Renal cortical epithelial cell (primary cell): ENCODE results near the gene SSBP2. TPM values are rescaled to one million over a fixed set of nuclear protein-coding genes. Genes with fewer than 3 reads are reported as not detected.
A peak's percentile ranks its signal among the peaks of the same experiment; 100 is the strongest.
"Not testable (repeated sequence)": the region's sequence is repeated elsewhere in the genome, so short reads cannot be mapped to it uniquely, and the experiment has no call there.

Source experiments
- DNase-seq: peaks from one replicate; pipeline ENCODE4 v3.0.0-alpha.2; 2011; ENCODE audit warnings: low read depth
- total RNA-seq: library from RNA; depleted of rRNA; stranded (reverse); fragments of >200 nt; gene quantifications from 2 replicates; pipeline ENCODE4 v1.2.3, GENCODE V29; 2014

Gene SSBP2
- total RNA-seq, 1 donor from 2014 or later = 14.4 TPM

DNA sequence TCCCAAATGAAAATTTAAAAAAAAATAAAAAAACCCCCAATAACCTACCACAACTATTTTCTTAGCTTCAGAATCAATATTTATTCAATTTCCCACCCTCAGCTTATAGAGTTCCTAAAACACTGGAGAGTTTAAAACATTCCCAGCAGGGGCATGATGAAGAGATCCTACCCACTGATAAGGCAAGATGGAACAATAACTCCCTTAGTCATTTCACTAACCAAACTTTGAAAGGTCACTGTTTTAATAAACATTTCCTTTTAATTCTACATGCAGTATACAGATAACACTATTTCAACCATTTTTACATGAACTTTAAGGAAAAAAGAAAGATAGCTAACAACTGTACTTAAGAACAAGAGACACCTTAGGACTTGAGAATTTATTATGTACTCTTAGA is 322.0 kb downstream of the SSBP2 start:
- DNase-seq = no peak

DNA sequence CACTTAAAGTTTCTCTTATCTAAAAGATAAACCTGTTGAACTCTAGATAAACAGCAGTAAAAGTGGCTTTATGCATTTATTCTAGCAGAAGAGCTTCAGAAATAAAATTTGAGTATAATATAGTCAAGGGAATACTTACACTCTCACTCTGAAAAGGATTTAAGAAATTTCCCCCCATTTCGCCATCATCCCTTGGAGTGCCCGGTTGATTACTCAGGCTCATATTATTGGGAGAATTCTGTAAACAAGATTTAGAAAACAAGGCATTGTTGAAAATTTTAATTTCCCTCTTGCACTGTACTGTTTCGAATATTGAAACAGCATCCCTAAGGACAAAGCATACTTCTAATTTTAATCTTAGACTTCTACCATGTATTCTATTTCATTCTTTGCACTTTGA is 322.5 kb downstream of the SSBP2 start:
- no peak for DNase-seq

DNA sequence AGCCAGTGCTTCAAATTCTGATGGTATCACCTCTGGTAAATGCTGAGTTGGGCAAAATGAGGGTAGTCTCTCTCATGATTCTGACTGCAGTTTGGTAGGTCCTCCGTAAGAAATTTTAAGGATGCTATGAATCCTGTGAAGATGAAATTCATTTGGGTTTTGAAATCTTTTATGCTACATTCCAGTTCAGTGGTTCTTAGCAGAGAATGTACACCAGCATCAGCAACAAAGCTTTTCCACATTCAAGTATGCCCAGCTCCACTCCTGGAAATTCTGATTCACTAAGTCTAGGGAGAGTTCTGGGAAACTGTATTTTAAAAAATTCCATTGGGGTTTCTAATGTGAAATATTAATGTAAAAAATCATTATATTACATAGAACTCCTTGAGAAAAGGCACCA is 323.3 kb downstream of the SSBP2 start:
- no peak for DNase-seq

DNA sequence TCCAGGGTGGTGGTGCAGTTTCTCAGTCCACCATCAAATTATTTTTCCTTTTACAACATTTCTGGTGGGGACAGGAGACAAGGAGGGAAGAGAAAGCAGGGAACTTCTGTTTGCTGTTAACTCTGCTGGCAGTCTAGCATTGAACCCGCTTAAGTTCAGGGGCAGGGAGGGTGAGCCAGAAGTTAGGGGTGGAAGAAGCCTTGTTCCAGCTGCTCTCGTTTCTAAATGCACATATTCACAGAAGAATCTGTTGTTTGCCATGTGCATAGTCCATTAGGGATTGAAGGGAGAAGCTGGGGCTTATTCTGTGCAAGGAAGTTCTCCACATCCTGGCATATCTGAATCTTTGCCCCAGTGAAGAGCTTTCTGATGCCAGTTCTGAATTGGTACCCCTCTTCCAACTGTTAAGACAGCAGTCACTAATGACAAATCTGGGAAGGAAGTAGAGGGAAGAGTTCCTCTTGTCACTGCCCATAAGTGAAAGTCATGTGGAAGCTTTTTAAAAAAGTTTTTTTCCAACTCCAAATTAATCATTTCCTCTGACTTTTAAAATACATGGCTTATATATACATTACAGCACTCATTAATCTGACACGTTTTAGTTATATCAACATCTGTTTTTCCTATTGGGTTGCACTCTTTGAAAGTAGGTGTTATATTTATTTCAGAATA is 324.4 kb downstream of the SSBP2 start:
- no peak for DNase-seq

DNA sequence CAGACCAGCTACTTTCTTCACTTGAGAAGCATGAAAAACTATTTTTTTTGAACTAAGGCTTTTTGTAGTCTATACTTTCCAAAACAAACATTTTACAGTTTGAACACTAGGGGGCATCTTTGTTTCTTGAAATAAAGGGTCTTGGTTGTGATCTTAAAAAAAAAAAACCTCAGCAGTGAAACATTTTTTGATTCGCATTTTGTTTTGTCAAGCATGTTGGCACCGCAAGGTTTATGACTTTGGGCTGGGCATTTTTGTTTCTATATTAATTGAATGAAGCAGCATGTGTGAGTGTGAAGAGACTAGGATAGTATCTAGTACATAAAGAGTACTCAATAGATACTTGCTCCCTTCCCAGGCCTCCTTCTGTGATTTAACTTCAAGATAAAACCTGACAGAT is 325.3 kb downstream of the SSBP2 start:
- DNase-seq = peak; percentile 68

DNA sequence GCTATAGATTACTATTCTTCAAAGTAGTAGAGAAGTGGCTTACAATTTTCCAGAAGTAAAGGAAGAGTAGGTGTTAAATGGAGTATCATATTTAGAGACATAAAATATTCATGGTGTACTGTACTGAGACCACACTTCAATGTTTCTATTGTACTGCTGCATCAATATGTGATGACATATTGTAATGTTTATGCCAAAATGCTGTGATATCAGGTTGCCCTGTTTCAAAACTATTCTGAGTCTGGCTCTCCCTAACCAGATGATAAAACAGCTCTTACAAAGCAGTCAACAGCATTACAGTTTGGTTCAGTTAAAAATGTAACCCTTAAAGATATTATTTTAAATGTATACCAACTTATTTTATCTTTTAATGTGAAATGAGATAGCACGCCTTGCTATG is 326.2 kb downstream of the SSBP2 start:
- DNase-seq = no peak

GRCh38 chr5:81422671-81423070 is 328.2 kb downstream of the SSBP2 start:
- DNase-seq = peak; percentile 34

DNA sequence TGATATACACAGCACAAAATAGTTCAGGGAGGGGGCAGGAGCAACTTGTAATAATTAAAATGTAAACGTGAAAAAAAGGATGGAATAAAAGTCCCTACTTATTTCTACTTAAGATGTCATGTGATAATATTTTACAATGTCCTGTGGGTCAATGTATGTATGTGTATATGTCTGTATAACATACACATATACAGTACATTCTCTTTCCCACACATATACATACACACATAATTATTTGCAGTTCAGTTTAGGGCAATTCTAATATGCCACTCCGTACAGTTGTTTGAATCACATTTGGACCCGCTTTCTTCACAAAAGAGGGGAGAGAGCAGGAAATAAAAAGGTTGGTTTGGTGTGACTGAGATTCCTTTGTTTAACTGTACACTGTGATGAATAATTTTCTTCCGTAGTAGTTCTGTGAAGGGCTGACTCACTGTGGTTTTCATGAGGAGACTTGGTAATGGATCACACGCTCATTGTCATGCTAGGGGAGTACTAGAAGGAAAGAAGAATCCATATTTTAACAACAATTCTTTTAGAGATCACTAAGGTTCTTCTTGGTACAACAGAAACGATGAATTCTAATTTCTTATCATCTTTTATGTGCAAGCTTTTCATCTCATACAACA is 330.7 kb downstream of the SSBP2 start:
- peak; percentile 96 for DNase-seq

GRCh38 chr5:81418606-81419005 is 332.3 kb downstream of the SSBP2 start:
- DNase-seq = no peak

DNA sequence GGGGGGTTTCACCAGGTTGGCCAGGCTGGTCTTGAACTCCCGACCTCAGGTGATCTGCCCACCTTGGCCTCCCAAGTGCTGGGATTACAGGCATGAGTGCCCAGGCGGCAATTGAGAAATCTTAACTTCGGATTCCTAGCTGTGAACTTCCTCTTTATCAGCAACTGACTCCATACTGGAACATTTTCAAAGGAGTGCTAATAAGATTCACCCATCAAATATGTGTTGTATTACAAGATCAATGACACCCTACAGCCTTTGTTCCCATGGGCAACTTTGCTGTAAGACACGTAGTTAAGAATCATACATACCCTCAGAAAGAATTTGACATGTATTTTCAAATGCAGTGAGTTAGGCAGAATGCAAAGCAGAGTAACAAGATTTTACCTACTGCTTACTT is 333.8 kb downstream of the SSBP2 start:
- DNase-seq = no peak

- no peak for DNase-seq
Measured at GRCh38 chr5:81409896-81410295, 341.0 kb downstream of the SSBP2 start.

GRCh38 chr5:81409361-81409760 is 341.5 kb downstream of the SSBP2 start:
- DNase-seq = peak; percentile 48

DNA sequence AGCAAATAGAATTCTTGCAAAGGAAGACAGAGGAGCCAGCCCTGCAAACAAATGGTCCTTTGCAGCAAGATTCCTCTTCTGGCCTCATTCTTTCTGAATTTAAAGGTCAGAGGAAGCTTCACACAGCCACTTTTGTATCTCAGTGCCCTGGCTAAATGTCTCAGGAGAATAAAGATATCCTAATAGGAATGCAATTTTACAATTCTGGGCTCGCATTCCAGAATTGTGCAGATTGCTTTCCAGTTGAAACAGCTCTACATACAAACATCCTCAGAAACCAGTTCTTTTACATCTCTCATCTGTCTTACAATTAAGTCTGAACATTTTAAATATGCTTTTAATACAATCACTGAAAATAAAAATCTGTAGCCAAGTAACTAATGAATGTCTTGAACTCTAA is 342.4 kb downstream of the SSBP2 start:
- DNase-seq = no peak

DNA sequence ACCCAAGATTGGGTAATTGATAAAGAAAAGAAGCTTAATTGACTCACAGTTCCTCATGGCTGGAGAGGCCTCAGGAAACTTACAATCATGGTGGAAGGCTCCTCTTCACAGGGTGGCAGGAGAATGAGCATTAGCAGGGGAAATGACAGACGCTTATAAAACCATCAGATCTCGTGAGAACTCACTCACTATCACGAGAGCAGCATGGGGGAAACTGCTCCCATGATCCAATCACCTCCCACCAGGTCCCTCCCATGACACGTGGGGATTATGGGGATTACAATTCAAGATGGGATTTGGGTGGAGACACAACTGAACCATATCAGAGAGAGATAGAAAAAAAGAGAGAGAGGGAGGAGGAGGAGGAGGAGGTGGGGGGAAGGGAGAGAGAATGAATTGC is 343.1 kb downstream of the SSBP2 start:
- not testable (repeated sequence) for DNase-seq

- DNase-seq = no peak
Measured at GRCh38 chr5:81405126-81405891, 345.6 kb downstream of the SSBP2 start.

GRCh38 chr5:81402192-81402930 is 348.5 kb downstream of the SSBP2 start:
- no peak for DNase-seq

DNA sequence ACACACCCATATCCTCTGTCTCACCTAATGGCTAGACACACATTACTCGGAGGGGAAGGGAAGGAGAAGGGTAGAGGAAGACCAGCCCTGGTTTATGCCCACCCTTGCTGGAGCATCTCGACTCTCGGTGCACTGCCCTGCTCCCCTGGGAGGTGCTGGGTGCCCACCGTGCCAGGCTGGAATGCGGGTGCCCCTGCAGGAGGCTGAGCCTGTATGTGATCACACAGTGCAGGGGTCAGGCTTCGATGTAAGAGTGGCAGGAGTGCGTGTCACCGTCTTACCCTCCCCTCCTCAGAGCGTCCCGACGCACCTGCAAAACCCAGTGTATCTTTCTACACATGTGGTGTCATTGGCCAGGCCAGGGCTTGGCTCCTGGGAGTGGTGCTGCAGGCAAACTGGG is 349.6 kb downstream of the SSBP2 start:
- no peak for DNase-seq

GRCh38 chr5:81400375-81400774 is 350.5 kb downstream of the SSBP2 start:
- no peak for DNase-seq

DNA sequence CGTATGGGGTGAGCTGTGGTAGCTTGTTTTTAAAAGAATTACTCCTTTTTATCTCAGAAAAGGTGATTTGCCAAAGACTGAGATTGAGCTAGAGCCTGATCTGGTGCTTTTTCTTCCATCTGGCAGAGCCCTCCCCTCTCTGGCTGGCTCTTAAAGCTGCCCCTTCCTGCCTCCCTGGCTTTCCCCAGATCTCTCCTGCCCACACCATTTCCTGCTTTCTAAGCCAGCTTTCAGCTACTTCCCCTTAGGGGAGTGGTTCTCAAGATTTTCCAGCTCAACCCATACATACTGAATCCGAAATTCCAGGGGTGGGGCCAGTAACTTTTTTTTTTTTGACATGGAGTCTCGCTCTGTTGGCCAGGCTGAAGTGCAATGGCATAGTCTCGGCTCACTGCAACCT is 352.2 kb downstream of the SSBP2 start:
- no peak for DNase-seq

GRCh38 chr5:81397176-81397575 is 353.7 kb downstream of the SSBP2 start:
- DNase-seq = no peak

GRCh38 chr5:81395262-81395661 is 355.6 kb downstream of the SSBP2 start:
- DNase-seq = no peak
